ENCODE data around the gene TXNDC15. TPM values are rescaled to one million over a fixed set of nuclear protein-coding genes. Genes with fewer than 3 reads are reported as not detected.

The TXNDC15 gene
- polyA plus RNA-seq, 1 donor (not counting 4 experiments of a cell fraction or from before 2014, with no cell fraction given), result 31.4 TPM

- no peak overlapping the region for H3K27ac ChIP-seq (ENCODE audit: control insufficient read depth, insufficient read depth, low read length)
- TF ChIP-seq EZH2 (IDR thresholded peaks at IDR 0.05; ENCODE audit: low read length), result no peak
- no peak for TF ChIP-seq CTCF (optimal IDR thresholded peaks at IDR 0.05 in 1 of 3, IDR thresholded peaks at IDR 0.05 in 1 of 3, conservative IDR thresholded peaks at IDR 0.05 in 1 of 3; ENCODE audit: extremely low read depth in 1 of 3, insufficient read depth in 2 of 3, low read length in 3 of 3)
These were observed 61.8 kb downstream of the TXNDC15 start for GRCh38 chr5:134935711-134936602.

GRCh38 chr5:134937526-134937925, 63.4 kb downstream of the TXNDC15 start:
- dilution Hi-C loops (cut with MboI; ENCODE audit: extremely low pct_ligation_motif_present, low sequenced_read_pairs), result no loop called here
- no peak overlapping the region for H3K4me3 ChIP-seq (ENCODE audit: control insufficient read depth in 2 of 3, extremely low read depth in 1 of 3, insufficient read depth in 2 of 3, low read depth in 1 of 3, low read length in 3 of 3)
- no peaks in the 10 kb centered on the region for H3K9me1 ChIP-seq (ENCODE audit: control insufficient read depth, extremely low read depth, insufficient read depth, low read length)
- DNase-seq (ENCODE audit: low read depth, low spot score) (no peak), FAIRE-seq (no peak)
- H3K36me3 ChIP-seq (ENCODE audit: control insufficient read depth in 2 of 2, extremely low read depth in 1 of 2, insufficient read depth in 2 of 2, low read length in 2 of 2), result peaks cover 0 to 11% of the 10 kb centered on the region in 2 experiments
- no peaks in the 10 kb centered on the region for H3K4me1 ChIP-seq (ENCODE audit: control insufficient read depth, extremely low read depth, insufficient read depth, low read length)
- no peak overlapping the region for H3K9ac ChIP-seq (ENCODE audit: control insufficient read depth, extremely low read depth, insufficient read depth, low read length)
- no peak overlapping the region for H3K27ac ChIP-seq (ENCODE audit: control insufficient read depth, insufficient read depth, low read length)
- H3K79me2 ChIP-seq (ENCODE audit: control insufficient read depth, insufficient read depth, low read length), result no peaks in the 10 kb centered on the region
- no peak overlapping the region for H3K4me2 ChIP-seq (ENCODE audit: control insufficient read depth, extremely low read depth, insufficient read depth, low read depth, low read length)
- no peaks in the 10 kb centered on the region for H4K20me1 ChIP-seq (ENCODE audit: control insufficient read depth, extremely low read depth, insufficient read depth, low read length)
- TF ChIP-seq CTCF (optimal IDR thresholded peaks at IDR 0.05 in 1 of 3, IDR thresholded peaks at IDR 0.05 in 1 of 3, conservative IDR thresholded peaks at IDR 0.05 in 1 of 3; ENCODE audit: extremely low read depth in 1 of 3, insufficient read depth in 2 of 3, low read length in 3 of 3), result no peak
- H3K27me3 ChIP-seq (ENCODE audit: control insufficient read depth, extremely low read depth, insufficient read depth, low read length), result no peaks in the 10 kb centered on the region
- H2AFZ ChIP-seq (ENCODE audit: control insufficient read depth, low read length), result no peak overlapping the region
- H3K9me3 ChIP-seq (ENCODE audit: control insufficient read depth, low read depth, low read length), result no peaks in the 10 kb centered on the region

More at GRCh38 chr5:134935711-134936602, 61.8 kb downstream of the TXNDC15 start:
- Histone ChIP-seq H3K36me3 (ENCODE audit: control insufficient read depth in 2 of 2, extremely low read depth in 1 of 2, insufficient read depth in 2 of 2, low read length in 2 of 2) (peaks cover 0 to 11% of the 10 kb centered on the region in 2 experiments), H3K9me1 (ENCODE audit: control insufficient read depth, extremely low read depth, insufficient read depth, low read length) (no peaks in the 10 kb centered on the region), H3K4me2 (ENCODE audit: control insufficient read depth, extremely low read depth, insufficient read depth, low read depth, low read length) (no peak overlapping the region), H2AFZ (ENCODE audit: control insufficient read depth, low read length) (no peak overlapping the region), H3K4me1 (ENCODE audit: control insufficient read depth, extremely low read depth, insufficient read depth, low read length) (no peaks in the 10 kb centered on the region), H3K9ac (ENCODE audit: control insufficient read depth, extremely low read depth, insufficient read depth, low read length) (no peak overlapping the region), H3K79me2 (ENCODE audit: control insufficient read depth, insufficient read depth, low read length) (no peaks in the 10 kb centered on the region), H3K27me3 (ENCODE audit: control insufficient read depth, extremely low read depth, insufficient read depth, low read length) (no peaks in the 10 kb centered on the region), H3K4me3 (ENCODE audit: control insufficient read depth in 2 of 3, extremely low read depth in 1 of 3, insufficient read depth in 2 of 3, low read depth in 1 of 3, low read length in 3 of 3) (no peak overlapping the region), H3K9me3 (ENCODE audit: control insufficient read depth, low read depth, low read length) (no peaks in the 10 kb centered on the region), H4K20me1 (ENCODE audit: control insufficient read depth, extremely low read depth, insufficient read depth, low read length) (no peaks in the 10 kb centered on the region)
- dilution Hi-C loops (cut with MboI; ENCODE audit: extremely low pct_ligation_motif_present, low sequenced_read_pairs), result no loop called here
- no peak for FAIRE-seq
- DNase-seq (ENCODE audit: low read depth, low spot score), result no peak
